Measurements from ENCODE around the gene CH25H. TPM values are rescaled to one million over a fixed set of nuclear protein-coding genes. Genes with fewer than 3 reads are reported as not detected.

The CH25H gene
- polyA plus RNA-seq: not detected in 2 replicates

DNA sequence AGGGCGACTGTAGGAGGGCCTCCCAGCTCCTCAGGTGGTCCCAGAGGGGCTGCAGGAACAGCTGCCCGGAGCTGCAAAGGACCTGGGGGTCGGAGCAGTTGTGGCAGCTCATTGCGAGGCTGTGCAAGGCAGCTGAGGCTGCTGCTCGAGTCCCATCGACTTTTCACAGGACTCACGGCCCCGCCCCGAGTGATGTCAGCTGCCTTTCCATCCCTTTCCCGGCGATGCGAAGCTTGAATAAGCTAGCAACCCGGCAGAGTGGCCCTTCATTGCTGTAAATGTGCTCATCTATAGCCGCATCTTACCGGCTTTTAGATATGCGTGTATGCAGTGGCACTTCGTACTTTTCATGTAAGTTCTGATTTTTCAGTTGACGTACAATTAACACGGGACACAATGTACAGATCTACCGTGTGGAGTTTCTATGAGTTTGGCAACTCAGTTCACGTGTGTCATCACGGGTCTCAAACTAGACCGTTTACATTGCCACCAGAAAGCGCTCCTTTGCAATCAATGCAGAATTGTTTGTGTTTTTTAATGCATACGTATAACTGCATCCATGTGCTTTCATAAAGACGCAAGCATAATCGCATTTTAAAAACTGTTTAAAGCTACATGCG lies at the start of gene CH25H:
Gene CH25H (minus strand): TSS at position 137 of the 620 bp plus-strand sequence. CDS start 25 bp downstream, at position 112.

GRCh38 chr10:89251409-89252224 lies 44.5 kb upstream of the CH25H start, which contains the start of gene LIPA:
TSS of gene LIPA (minus strand) at chr10:89251775. CDS start at chr10:89247648, 4,127 bp downstream.

Other genes with a start within 250 kb of the CH25H start
- not detected in 2 replicates for gene FAS, start 216.5 kb downstream of the CH25H start, polyA plus RNA-seq
- gene LIPA, start 44.5 kb upstream of the CH25H start, polyA plus RNA-seq: 33.1 and 50.0 TPM in 2 replicates
- 1.8 and 2.9 TPM in 2 replicates for gene IFIT2, start 94.7 kb upstream of the CH25H start, polyA plus RNA-seq
- gene IFIT3, start 120.7 kb upstream of the CH25H start, polyA plus RNA-seq: 10.5 and 16.0 TPM in 2 replicates
- not detected in 2 replicates for gene IFIT1B, start 170.7 kb upstream of the CH25H start, polyA plus RNA-seq
- 4.3 and 20.3 TPM in 2 replicates for gene IFIT1, start 185.3 kb upstream of the CH25H start, polyA plus RNA-seq
- gene IFIT5, start 207.3 kb upstream of the CH25H start, polyA plus RNA-seq: 5.9 and 11.0 TPM in 2 replicates

Data from Purkinje cell (primary cell).